AG10803 (cell line): Measurements from ENCODE around the gene C9orf78.

Source experiments
- DNase-seq: peaks from one replicate; pipeline ENCODE4 v3.0.0; 2010; ENCODE audit warnings: low read depth
- H3K4me3 ChIP-seq: 2 replicates; pipeline ENCODE4 v1.5.1; 2011; ENCODE audit warnings: mild to moderate bottlenecking, low read length, control low read depth
- CTCF ChIP-seq: conservative IDR thresholded peaks from 2 replicates; pipeline ENCODE4 v1.5.1; 2011; ENCODE audit warnings: mild to moderate bottlenecking, low read length, control low read depth, inconsistent platforms

C9orf78 gene

GRCh38 chr9:129858167-129858962 lies 23.3 kb upstream of the C9orf78 start:
- no peak for DNase-seq
- no peak for TF ChIP-seq CTCF
- no peak overlapping the region for H3K4me3 ChIP-seq

- TF ChIP-seq CTCF, result no peak
- no peak for DNase-seq
These were observed 22.1 kb upstream of the C9orf78 start for GRCh38 chr9:129857207-129857606.

GRCh38 chr9:129854588-129855110 lies 19.6 kb upstream of the C9orf78 start:
- no peak for DNase-seq
- no peak for TF ChIP-seq CTCF
- H3K4me3 ChIP-seq, result no peak overlapping the region

More at GRCh38 chr9:129857207-129857606, 22.1 kb upstream of the C9orf78 start:
- no peak overlapping the region for H3K4me3 ChIP-seq

- DNase-seq, result no peak
- no peak for TF ChIP-seq CTCF
- H3K4me3 ChIP-seq, result no peak overlapping the region
These were observed 18.5 kb upstream of the C9orf78 start for GRCh38 chr9:129853614-129854013.

GRCh38 chr9:129852579-129852978 lies 17.5 kb upstream of the C9orf78 start:
- no peak for DNase-seq

DNA sequence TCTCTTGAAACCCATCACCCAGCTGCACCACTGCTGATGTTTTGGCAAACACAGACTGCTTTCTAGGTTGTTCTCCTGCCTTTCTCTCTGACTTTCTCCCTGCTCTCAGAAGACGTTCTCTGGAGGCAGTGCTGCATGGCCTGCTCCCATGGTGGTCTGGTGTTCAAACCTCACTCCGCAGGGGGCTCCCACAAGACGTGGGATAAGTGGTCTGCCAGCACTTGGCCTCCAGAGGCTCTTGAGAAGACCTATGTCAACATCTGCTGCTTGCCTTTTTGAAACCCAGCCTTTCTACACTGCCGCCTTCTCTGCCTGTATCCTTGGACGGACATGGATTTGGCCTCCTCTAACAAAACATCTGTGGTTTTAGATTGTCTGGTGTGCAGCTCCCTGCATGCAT lies 16.7 kb upstream of the C9orf78 start:
- TF ChIP-seq CTCF, result no peak
- no peak for DNase-seq

More at GRCh38 chr9:129852579-129852978, 17.5 kb upstream of the C9orf78 start:
- no peak overlapping the region for H3K4me3 ChIP-seq
- TF ChIP-seq CTCF, result no peak

DNA sequence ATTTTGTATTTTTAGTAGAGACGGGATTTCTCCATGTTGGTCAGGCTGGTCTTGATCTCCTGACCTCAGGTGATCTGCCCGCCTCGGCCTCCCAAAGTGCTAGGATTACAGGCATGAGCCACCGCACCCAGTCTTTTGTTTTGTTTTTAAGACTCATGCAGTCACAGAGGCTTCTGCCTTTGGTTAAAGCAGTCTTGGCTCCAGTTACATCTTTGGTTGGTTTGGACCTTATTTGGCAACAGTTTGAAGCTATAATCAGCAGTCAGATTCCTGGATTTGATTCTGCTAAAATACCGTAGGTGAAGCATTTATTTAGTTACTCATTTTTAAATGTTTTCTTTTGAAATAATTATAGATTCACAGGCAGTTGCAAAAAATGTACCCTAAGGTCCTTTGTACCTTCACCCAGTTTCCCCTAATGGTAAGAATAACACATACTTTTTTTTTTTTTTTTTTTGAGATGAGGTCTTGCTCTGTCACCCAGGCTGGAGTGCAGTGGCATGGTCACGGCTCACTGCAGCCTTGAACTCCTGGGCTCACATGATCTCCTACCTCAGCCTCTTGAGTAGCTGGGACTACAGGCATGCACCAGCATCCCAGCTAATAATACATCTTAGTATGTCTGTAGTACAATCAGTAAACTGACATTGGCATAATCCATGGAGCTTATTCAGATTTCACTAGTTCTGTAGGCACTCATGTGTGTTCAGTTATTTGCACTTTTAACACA lies 15.9 kb upstream of the C9orf78 start:
- DNase-seq, result no peak
- TF ChIP-seq CTCF, result no peak
- H3K4me3 ChIP-seq, result no peak overlapping the region

More for the DNA sequence above, 16.7 kb upstream of the C9orf78 start:
- no peak overlapping the region for H3K4me3 ChIP-seq
